ENCODE measurements around the gene RPL29.

RPL29 gene

DNA sequence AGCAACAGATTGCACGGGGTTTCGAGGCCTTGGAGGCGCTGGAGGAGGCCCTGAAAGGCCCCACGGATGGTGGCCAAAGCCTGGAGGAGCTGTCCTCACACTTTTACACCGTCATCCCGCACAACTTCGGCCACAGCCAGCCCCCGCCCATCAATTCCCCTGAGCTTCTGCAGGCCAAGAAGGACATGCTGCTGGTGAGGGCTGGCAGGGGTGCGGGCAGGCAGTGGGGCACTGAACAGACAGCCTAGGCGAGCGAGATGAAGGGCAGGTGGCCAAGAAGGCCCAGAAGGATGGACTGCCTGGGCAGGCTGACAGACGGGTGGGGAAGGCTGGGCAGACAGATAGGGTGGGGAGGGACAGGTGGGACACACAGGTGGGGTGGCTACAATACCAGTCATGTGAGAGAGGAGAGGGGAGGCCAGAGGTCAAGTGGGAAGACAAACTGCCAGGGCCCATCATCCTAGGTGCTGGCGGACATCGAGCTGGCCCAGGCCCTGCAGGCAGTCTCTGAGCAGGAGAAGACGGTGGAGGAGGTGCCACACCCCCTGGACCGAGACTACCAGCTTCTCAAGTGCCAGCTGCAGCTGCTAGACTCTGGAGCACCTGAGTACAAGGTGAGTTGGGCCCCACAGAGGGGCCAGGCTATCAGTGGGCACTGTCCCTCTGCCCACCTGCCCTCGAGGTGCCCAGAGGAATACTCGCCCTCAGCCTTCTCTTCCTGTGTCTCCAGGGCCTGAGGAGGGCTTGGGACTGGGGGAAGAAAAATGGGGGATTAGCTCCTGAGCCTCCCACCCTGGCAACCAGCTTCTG is 50.5 kb downstream of the RPL29 start:
- TF ChIP-seq CTCF (IDR thresholded peaks at IDR 0.05) = no peak
- no peak for DNase-seq (ENCODE audit: low spot score)
- Histone ChIP-seq H3K4me3 (no peak overlapping the region), H3K27ac (no peak overlapping the region)

DNA sequence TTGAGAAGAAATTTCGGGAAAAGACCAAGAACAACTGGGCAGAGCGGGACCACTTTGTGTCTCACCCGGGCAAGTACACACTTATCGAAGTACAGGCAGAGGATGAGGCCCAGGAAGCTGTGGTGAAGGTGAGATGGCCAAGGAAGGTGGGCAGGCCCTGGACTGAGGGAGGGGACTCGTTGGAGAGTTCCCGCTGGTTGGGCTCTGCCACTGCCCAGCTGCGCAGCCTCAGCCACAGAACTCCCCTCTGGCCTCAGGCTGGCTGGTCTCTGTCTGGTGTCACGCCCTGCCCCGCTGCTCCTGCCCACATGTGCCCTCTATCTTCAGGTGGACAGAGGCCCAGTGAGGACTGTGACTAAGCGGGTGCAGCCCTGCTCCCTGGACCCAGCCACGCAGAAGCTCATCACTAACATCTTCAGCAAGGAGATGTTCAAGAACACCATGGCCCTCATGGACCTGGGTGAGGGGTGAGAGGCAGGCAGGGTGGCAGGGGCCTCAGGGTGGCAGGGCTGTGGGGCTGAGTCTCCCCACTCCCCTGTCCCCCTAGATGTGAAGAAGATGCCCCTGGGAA is 51.2 kb downstream of the RPL29 start:
- Histone ChIP-seq H3K4me3 (no peak overlapping the region), H3K27ac (no peak overlapping the region)
- peak; percentile 57 for DNase-seq (ENCODE audit: low spot score)
- TF ChIP-seq CTCF (IDR thresholded peaks at IDR 0.05) = no peak
